PC-3 (cell line): ENCODE data around the gene ANKRD66.

Experiments
- EZH2 ChIP-seq: fragments of 300-600 bp; sonication (generic); IDR thresholded peaks from one replicate; pipeline ENCODE4 v1.6.1; 2017; ENCODE audit warnings: antibody characterized with exemption, mild to moderate bottlenecking, low read length; ENCODE audit not compliant: unreplicated experiment
- EZH2phosphoT487 ChIP-seq: fragments of 300-600 bp; sonication (generic); IDR thresholded peaks from 2 replicates; pipeline ENCODE4 v1.6.1; 2018; ENCODE audit warnings: mild to moderate bottlenecking, antibody characterized with exemption, low read length, borderline replicate concordance
- TF ChIP-seq, protein P1 (sequence below): fragments of 300-600 bp; sonication (generic); conservative IDR thresholded peaks from 2 replicates; pipeline ENCODE4 v1.5.1; 2017; ENCODE audit warnings: antibody characterized with exemption, low read depth, mild to moderate bottlenecking, low read length

- TF ChIP-seq, protein P1, sequence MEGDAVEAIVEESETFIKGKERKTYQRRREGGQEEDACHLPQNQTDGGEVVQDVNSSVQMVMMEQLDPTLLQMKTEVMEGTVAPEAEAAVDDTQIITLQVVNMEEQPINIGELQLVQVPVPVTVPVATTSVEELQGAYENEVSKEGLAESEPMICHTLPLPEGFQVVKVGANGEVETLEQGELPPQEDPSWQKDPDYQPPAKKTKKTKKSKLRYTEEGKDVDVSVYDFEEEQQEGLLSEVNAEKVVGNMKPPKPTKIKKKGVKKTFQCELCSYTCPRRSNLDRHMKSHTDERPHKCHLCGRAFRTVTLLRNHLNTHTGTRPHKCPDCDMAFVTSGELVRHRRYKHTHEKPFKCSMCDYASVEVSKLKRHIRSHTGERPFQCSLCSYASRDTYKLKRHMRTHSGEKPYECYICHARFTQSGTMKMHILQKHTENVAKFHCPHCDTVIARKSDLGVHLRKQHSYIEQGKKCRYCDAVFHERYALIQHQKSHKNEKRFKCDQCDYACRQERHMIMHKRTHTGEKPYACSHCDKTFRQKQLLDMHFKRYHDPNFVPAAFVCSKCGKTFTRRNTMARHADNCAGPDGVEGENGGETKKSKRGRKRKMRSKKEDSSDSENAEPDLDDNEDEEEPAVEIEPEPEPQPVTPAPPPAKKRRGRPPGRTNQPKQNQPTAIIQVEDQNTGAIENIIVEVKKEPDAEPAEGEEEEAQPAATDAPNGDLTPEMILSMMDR = no peak
- TF ChIP-seq EZH2 = no peak
- no peak for TF ChIP-seq EZH2phosphoT487
These were observed 46.4 kb downstream of the ANKRD66 start, which contains the start of gene MEP1A for GRCh38 chr6:46793138-46793537.
